Kidney tubule cell (primary cell): ENCODE measurements around the gene GAL3ST1.
"Not testable (repeated sequence)": the region's sequence is repeated elsewhere in the genome, so short reads cannot be mapped to it uniquely, and the experiment has no call there.

ENCODE experiments used
- DNase-seq: peaks from one replicate; pipeline ENCODE4 v3.0.0-alpha.2; 2018; ENCODE audit warnings: low spot score

The GAL3ST1 gene

DNA sequence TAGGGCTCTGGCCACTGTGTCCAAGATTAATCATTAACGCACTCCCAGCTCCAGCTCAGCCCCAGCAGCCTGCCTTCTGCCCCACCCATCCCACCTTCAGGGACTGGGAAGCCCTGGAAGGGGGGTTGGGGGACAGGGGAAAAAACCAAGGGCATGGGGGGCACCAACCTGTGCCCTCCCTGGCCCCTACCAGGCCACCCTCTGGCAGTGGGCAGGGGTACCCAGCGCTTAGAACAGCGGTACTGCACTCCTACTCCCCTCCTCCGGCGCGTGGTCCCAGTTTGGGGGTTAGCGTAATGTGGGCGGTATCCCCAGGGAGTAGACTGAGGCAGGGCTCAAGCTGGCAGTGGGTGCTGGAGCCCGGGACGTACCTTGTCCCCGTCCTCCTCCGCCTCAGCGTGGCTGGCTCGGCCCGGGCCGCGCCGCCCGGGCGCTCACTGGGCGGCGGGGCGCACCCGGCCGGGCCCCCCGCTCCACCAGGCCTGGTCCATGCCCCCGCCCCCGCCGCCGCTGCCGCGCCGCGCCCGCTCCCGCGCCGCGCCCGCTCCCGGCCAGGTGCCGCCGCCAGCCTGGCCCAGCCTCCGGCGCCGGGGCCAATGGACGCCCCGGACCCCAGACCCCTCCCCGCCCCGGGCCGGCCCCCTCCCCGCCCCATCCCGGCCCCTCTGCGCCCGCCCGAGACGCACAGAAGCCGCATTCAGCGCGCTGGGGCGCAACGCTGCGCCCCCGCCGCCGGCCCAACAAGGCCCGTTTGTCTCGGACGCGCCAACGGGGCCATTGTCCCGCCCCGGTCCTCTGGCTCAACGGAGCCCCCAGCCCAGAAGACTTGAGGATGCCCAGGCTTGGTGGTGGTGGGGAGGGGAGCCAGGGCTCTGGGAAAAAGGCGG is at the start of gene GAL3ST1:
Gene GAL3ST1 (minus strand): TSS at position 571 of the 887 bp plus-strand sequence. CDS start 17,273 bp downstream, outside the sequence.
- peak; percentile 71 for DNase-seq

- DNase-seq, result not testable (repeated sequence)
Measured at GRCh38 chr22:30619909-30620308, 45.4 kb upstream of the GAL3ST1 start.

DNA sequence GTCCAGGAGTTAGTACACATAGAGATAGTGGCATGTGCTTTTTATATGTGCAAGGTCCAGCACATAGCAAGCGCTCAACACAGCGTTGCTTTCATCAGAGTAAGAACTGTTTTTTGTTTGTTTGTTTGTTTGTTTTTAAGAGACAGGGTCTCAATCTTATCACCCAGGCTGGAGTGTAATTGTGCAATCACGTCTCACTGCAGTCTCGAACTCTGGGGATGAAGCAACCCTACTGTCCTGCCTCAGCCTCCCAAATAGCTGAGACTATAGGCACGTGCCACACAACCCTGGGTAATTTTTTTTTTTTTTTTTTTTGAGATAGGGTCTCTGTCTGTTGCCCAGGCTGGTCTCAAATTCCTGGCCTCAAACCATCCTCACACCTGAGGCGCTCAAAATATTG is 43.4 kb upstream of the GAL3ST1 start:
- no peak for DNase-seq

DNA sequence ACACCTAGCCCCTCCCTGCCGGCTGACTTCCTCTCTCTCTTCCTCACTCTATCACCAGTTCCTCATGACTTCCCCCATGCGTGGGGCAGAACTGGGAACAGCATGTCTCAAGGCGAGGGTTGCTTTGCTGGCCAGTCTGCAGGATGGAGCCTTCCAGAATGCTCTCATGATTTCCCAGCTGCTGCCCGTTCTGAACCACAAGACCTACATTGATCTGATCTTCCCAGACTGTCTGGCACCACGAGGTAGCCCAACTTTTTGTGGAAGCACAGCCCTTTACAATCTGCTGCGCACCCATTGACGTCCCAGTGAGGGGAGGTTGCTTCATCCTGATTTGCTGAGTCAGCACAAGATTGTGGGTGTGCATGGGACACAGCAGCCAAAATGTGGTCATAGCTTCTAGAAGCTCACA is 41.1 kb upstream of the GAL3ST1 start:
- no peak for DNase-seq

GRCh38 chr22:30614879-30615278 is 40.4 kb upstream of the GAL3ST1 start:
- DNase-seq, result no peak

GRCh38 chr22:30614268-30614667 is 39.8 kb upstream of the GAL3ST1 start:
- no peak for DNase-seq

GRCh38 chr22:30612789-30613188 is 38.3 kb upstream of the GAL3ST1 start:
- no peak for DNase-seq

- DNase-seq, result peak; percentile 20
Measured at GRCh38 chr22:30611197-30611596, 36.7 kb upstream of the GAL3ST1 start.

DNA sequence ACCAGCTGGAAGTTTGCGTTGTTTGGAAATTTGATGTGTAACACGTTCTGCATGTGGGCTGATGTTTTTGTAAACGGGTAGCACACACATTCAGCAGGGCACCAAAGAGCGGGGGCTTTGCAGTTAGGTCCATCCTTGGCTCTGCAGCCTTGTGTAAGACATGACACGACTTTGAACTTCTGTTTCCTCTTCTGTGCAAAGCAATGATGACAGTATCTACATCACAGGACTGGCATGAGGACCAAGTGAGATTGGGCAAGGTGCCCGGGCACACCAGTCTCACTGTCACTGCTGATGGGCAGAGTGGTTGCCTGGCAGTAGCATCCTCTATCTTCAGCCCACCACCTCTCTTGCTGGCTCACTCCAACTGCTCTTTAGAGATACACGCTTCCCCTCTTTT is 35.8 kb upstream of the GAL3ST1 start:
- no peak for DNase-seq

DNA sequence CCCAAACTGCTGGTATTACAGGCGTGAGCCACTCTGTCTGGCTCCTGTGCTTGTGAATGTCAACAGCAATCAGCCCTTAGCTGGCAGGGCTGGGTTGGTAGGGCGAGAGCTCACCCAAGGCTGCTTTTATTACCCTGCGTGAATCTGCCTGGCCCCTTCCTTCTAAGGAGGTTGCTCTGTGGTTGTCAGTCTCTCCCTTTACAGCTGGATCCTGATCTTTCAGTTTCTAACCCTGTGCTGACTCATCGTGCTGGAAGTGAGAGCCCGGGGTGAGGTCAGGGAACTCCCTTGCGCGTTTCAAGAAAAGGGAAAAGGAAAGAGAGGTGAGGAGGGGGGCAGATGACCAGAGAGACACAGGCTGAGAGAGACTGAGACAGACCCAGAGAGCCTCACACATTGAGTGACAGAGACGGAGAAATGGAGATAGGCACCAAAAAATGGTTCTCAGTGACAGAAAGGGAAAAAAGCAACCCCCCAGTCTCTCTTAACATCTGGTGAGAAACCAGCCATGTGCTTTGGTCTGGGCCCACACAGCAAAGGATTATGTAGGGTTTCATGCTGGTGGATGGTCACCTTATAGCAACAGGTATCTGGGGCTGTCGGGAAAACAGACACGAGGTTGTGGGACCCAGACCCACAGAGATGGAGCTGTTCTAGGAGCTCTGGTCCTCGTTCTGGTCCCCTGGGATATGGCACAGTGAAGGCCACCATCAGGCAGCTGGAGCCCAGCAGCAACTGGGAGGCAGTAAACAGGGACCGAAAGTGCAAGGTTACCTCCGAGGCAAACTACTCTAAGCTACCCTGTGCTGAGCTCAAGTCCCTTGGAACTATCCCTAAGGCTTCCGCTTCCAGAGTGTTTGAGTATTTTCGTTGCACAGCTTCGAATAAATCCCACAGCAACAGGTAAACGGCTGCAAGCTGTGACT is 35.1 kb upstream of the GAL3ST1 start:
- peak; percentile 90 for DNase-seq

- DNase-seq, result no peak
Measured at GRCh38 chr22:30607939-30608338, 33.5 kb upstream of the GAL3ST1 start.

DNA sequence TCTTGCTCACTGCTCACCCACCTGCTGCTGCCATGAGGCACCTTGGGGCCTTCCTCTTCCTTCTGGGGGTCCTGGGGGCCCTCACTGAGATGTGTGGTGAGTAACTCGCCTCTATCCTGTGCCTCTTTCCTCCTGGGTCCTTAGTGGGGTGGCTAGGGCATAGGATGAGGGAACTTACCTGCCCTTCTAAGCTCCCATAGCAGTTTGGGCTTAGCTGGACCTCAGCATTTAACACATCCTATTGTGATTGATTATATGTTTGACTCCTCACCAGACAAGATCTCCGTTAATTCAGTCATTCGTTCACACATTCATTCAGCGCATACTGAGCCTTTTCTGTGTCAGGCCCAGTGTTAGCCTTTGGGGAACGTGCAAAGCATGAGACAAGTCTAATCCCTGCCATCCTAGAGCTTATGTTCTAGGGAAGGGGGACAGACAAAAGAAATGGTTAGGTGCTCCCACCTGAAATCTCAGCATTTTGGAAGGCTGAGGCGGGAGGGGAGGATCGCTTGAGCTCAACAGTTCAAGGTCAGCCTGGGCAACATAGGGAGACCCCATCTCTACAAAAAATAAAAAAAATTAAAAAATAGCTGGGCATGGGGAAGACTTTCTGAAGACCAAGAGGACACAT is 33.0 kb upstream of the GAL3ST1 start:
- no peak for DNase-seq

DNA sequence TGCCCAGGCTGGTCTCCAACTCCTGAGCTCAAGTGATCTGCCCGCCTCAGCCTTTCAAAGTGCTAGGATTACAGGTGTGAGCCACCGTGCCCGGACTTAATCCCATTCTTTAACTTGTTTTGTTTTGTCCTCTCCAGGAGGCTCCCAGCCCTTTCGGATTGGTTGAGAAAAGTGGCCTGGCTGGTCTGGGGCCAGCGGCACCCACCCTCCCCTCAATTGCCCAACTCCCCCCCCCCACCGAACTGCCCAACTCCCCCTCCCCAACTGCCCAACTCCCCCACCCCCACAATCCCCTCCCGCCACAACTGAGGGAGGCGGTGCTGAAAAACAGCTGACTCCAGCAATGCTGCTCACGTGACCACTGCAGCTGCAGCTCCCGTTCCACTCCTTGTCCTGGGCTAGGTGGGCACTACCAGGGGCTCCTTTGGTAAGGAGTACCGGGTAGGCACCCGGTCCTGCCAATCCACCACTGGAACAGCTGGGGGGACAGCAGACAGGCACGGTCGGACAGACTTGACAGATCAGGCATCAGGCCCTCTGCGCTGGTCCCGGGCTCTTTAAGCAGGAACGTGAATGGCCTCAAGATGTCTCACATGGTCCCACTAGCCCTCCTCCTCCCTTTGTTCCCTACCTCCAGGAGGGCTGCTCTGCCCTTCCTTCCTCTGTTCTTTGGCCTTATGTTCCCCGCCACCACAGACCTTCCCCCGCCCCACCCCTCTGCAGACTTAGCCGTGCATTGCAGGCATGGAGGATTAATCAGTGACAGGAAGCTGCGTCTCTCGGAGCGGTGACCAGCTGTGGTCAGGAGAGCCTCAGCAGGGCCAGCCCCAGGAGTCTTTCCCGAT is 32.2 kb upstream of the GAL3ST1 start, which contains the start of gene TCN2:
Gene TCN2 (plus strand): TSS at position 720 of the 845 bp plus-strand sequence. CDS start 158 bp downstream, outside the sequence.
- peak; percentile 92 for DNase-seq

DNA sequence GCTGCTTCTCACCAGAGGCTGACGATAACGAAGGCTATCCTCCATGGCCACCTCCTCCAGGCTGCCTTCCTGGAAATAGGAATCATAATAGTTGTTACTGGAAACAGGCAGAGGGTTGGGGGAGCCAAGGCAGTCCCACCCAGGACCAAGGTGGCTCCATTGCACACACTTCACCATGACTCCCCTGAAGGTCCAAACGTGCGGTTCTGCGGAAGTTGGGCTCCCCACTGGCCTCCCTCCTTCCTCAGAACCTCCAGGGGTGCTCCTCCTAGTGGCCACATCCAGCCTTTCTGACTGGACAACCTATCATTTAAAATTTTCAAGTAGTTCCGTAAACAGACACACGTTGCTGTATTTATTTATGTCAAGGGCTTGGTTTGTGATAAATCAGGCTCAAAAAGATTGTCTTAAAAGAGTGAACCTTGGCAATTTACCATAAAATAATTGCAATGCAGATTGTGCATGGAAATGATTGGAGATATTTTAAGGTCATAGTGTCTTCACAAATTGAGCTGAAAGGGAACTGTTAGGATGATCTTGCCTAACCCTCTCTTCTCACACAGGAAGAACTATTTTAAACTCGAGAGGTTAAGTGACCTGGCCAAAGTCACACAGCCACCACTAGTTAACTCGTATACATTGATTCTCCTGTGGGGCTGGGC is 31.1 kb upstream of the GAL3ST1 start:
- peak; percentile 57 for DNase-seq

DNA sequence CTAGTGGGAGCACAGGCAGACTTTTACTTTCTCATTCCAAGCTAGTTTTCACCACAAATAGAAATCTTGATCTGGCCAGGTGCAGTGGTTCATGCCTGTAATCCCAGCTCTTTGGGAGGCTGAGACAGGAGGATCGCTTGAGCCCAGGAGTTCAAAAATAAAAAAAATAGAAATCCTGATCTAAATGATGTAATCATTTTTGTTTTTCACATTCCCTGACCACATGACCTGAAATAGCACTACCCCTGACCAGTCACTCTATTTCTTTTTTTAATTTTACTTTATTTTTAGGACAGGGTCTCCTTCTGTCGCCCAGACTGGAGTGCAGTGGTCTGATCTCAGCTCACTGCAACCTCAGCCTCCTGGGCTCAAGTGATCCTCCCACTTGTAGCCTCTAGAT is 30.3 kb upstream of the GAL3ST1 start:
- DNase-seq, result no peak

- DNase-seq, result no peak
Measured at GRCh38 chr22:30603801-30604200, 29.3 kb upstream of the GAL3ST1 start.

DNA sequence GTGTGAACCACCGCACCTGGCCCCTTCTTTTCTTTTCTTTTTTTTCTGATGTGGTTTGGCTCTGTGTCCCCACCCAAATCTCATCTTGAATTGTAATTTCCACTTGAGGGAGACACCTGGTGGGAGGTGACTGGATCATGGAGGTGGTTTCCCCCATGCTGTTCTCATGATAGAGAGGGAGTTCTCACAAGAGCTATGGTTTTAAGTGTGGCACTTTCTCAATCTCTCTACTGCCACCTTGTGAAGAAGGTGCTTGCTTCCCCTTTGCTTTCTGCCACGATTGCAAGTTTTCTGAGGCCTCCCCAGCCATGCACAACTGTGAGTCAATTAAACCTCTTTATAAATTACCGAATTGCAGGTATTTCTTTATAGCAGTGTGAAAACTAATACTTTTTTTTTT is 27.6 kb upstream of the GAL3ST1 start:
- DNase-seq, result peak; percentile 56

- no peak for DNase-seq
Measured at GRCh38 chr22:30601464-30601863, 27.0 kb upstream of the GAL3ST1 start.

DNA sequence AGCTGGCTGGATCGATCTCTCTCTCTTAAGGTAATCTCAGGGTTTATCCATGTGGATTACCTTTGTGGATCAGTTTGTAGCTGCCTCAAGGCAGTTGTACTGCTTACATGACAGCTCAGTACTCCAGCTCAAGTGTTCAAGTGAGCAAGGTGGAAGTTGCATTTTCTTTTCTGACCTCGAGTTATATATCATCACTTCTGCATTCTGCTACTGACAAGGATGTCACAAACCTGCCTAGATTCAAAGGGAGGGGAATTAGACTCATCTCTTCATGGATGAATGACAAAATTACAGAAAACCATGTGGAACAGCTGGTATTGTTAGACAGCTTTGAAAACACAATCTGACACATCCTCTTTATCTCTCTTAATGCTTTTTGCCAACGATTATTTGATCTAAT is 26.5 kb upstream of the GAL3ST1 start:
- no peak for DNase-seq

- DNase-seq, result no peak
Measured at GRCh38 chr22:30598986-30599385, 24.5 kb upstream of the GAL3ST1 start.

- no peak for DNase-seq
Measured at GRCh38 chr22:30596886-30597285, 22.4 kb upstream of the GAL3ST1 start.
